ENCODE results near the gene CHRNB2. TPM values are rescaled to one million over a fixed set of nuclear protein-coding genes. Genes with fewer than 3 reads are reported as not detected.

The CHRNB2 gene
- total RNA-seq, 1 experiment from 2014 or later, result not detected

GRCh38 chr1:154607609-154608396 is 40.2 kb downstream of the CHRNB2 start, which contains the start of gene ADAR:
Gene ADAR (minus strand): TSS chr1:154608186. CDS start chr1:154608006, 180 bp downstream.
- no peaks in the 10 kb centered on the region for H3K27me3 ChIP-seq (ENCODE audit: insufficient read depth, low read depth)
- H3K36me3 ChIP-seq (ENCODE audit: low read depth), result no peaks in the 10 kb centered on the region
- H3K4me2 ChIP-seq, result peak within 1 kb of the TSS; percentile 79
- peaks cover 23% of the 10 kb centered on the region for H3K4me1 ChIP-seq (replicated peaks; ENCODE audit: insufficient read depth)
- peak within 1 kb of the TSS; percentile 89 for H2AFZ ChIP-seq
- TF ChIP-seq EZH2 (IDR thresholded peaks at IDR 0.05; ENCODE audit: low read depth), result no peak
- intact Hi-C loops (cut with micrococcal nuclease; ENCODE audit: unreplicated experiment), result loop anchor here (1.0 to 2.0 kb wide), 2 partner anchors 19 to 49 kb away; no protein-coding TSS in a partner anchor
- H3F3A ChIP-seq (ENCODE audit: insufficient read depth, low read depth), result peaks cover 21% of the 10 kb centered on the region; the same call in 1 of the 2 replicates
- peaks cover 31% of the 10 kb centered on the region for H4K20me1 ChIP-seq (ENCODE audit: insufficient read depth)
- H3K9me3 ChIP-seq (ENCODE audit: insufficient read depth, low read depth), result no peaks in the 10 kb centered on the region
- DNase-seq, result peak; percentile 84 to 88
- H3K27ac ChIP-seq, result peak within 1 kb of the TSS; percentile 90
- BruUV-seq (replicated peaks), result no TSS peak
- ChIA-PET CTCF (interaction anchor here (0.5 to 0.7 kb wide), 3 partner anchors 61 to 113 kb away, joined by 4 to 9 read pairs (median 4); no protein-coding TSS in a partner anchor), POLR2A (ENCODE audit: unreplicated experiment) (interaction anchor here (0.6 to 0.7 kb wide), 2 partner anchors 14 to 189 kb away, joined by 3 to 5 read pairs; no protein-coding TSS in a partner anchor)
- H3K79me2 ChIP-seq (ENCODE audit: low read depth), result peaks cover 74% of the 10 kb centered on the region
- no peaks in the 10 kb centered on the region for H3K9me2 ChIP-seq (ENCODE audit: insufficient read depth)
- H3K4me3 ChIP-seq, result peak within 1 kb of the TSS; percentile 100

DNA sequence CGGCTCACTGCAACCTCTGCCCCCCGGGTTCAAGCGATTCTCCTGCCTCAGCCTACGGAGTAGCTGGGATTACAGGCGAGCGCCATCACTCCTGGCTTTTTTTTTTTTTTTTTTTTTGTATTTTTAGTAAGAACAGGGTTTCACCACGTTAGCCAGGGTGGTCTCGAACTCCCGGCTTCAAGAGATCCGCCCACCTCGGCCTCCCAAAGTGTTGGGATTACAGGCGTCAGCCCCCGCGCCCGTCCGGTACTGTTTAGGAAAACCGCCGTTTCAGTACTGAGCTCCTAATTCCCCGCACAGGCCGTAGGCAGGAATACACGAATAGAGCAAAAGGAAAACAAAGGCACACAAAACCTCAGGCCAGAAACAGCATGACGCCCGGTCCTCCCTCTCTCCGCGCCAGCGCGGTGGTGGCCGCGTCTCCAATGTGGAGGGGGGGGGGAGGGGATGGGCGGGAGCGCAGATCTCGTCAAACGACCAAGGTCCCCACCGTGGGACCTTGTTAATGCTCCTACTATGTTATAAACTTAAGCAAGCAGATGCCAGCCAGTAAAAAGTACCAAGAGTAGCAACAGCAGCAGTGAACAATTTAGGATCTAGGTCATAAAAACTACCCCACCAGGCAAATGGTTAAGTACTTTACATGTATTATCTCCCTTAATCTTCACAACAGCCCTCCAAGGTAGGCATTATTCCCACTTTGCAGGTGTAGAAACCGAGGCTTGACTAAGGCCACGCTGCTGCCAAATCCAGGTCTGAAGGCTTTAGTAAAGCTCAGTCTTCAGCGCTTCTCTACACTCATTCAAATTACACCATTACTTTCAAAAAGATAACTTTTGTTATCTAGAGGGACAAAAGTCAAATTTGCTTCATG is 41.1 kb downstream of the CHRNB2 start:
- BruUV-seq (replicated peaks), result TSS peak; percentile 68

More for the DNA sequence above, 41.1 kb downstream of the CHRNB2 start:
- POLR2A ChIA-PET (ENCODE audit: unreplicated experiment), result interaction anchor here (0.6 kb wide), 2 partner anchors 12 to 190 kb away, joined by 3 to 5 read pairs; no protein-coding TSS in a partner anchor
- TF ChIP-seq CTCF (conservative IDR thresholded peaks at IDR 0.05), result no peak
- no peak for TF ChIP-seq EZH2 (IDR thresholded peaks at IDR 0.05; ENCODE audit: low read depth)
- Histone ChIP-seq H3K4me3 (peak overlapping the region; percentile 100), H4K20me1 (ENCODE audit: insufficient read depth) (peaks cover 28% of the 10 kb centered on the region), H3K27me3 (ENCODE audit: insufficient read depth, low read depth) (no peaks in the 10 kb centered on the region), H3K4me2 (peak overlapping the region; percentile 79), H3F3A (ENCODE audit: insufficient read depth, low read depth) (peaks cover 21% of the 10 kb centered on the region; the same call in 1 of the 2 replicates), H3K79me2 (ENCODE audit: low read depth) (peaks cover 69% of the 10 kb centered on the region), H3K4me1 (replicated peaks; ENCODE audit: insufficient read depth) (peaks cover 23% of the 10 kb centered on the region), H3K27ac (peak overlapping the region; percentile 90), H2AFZ (peak overlapping the region; percentile 89), H3K36me3 (ENCODE audit: low read depth) (no peaks in the 10 kb centered on the region), H3K9me2 (ENCODE audit: insufficient read depth) (no peaks in the 10 kb centered on the region), H3K9me3 (ENCODE audit: insufficient read depth, low read depth) (no peaks in the 10 kb centered on the region)
- peak; percentile 40 to 41 for DNase-seq
- intact Hi-C loops (cut with micrococcal nuclease; ENCODE audit: unreplicated experiment), result loop anchor here (1.0 to 2.0 kb wide), 2 partner anchors 18 to 49 kb away; no protein-coding TSS in a partner anchor
- CTCF ChIA-PET, result interaction anchor here (0.6 kb wide), 1 partner anchor 83 kb away, joined by 4 read pairs; no protein-coding TSS in a partner anchor
